DMS53 treated with DMSO at 0.1 percent for 48 hours (cell line): ENCODE results near the gene ELMOD1.

Source experiments
- DNase-seq: peaks from one replicate; lab custom pipeline; 2025; ENCODE audit not compliant: unreplicated experiment; lab: John Stamatoyannopoulos, UW

Gene ELMOD1

DNA sequence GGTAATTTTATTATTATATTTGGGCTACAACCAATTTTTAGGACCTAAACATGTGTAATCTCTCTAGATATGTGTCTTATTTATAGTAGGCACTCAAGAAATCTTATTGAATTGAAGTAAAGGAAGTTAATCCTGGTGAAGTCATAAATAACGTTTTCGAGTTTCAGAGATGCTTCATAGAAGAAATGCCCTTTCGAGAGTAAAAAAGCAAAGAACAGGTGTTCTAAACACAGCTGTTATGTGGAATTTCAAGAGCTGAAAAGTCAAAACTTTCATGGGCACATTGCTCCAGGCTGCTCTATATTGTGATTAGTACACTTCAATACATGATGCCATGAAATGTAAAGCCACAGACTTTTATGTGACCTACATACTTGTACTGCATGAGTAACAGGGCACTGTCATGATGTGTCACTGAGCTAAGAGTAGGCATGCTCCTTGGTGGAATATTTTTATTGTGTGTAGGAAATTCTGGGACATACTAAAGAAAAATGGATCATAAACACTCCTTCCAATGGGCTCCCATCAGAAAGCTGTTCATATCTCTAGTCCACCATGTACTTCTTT is 7.2 kb upstream of the ELMOD1 start:
- no peak for DNase-seq

DNA sequence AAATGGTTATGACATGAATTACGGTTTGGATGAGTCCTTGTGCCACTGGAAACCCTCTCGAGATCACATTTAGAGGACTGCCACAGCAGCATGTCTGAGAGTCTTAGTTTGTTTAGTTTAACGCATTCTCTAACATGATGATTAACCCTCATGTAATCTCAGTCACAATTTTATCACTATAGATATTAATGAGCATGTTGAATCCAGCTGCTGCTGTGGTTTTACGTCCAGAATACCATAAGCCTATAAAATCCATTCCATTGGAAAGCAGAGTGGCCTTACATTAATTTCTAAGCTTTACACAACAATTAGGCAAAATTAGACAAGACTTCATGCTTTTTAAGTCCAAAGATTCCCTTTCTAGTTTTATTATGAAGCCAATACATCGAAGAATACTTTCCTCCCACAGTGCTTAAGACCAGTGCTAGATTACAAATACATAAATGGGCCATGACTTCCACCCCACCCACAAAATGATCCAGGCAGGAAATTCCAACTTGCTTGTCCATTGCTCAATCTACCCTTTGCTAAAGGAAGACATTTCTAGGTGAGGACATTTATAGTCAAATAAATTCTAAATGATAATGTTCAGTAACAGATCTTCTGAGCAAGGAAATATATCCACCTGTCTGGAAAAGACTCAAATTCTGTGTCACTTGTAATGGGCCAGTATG is 3.5 kb upstream of the ELMOD1 start:
- DNase-seq, result no peak

DNA sequence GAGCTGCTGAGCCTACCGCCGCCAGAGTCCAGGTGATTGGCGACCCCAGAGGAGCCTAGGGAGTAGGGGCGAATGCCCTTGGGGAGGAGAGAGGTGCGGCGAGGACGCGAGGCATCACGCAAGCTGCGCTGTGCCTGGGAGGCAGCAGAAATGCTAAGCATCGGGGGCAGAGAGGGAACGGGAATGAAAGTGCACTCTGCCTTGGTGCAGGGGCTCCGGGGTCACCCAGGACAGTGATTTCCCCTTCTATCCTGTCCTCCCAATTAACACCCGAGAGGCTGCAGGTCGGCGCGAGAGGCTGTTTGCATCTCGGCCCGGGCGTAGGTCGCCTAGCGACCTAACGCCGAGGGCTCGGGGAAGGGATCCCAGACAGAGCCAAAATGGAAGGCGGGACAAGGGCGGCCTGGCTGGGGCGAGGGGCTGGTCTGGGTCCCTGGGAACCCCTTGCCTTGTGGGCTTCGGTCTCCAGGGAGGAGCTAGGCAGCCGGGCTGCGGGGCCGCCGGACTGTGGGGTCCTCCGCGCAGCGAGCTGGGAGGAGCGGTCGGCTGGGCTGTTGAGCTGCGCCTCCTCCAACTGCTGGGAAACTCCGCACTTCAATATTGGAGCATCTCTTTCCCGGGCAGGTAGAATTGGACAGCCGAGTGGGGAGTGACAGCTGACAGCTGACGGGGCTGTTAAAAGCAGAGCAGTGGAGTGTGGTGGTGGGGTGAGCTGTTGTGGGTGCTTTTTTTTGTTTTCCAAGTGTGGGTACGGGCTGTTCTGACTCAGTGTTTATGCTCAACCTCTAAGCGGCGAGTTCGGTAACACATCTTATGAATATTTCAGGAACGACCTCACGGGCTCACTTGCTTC is 657 bp downstream of the ELMOD1 start:
- DNase-seq, result peak; percentile 22

DNA sequence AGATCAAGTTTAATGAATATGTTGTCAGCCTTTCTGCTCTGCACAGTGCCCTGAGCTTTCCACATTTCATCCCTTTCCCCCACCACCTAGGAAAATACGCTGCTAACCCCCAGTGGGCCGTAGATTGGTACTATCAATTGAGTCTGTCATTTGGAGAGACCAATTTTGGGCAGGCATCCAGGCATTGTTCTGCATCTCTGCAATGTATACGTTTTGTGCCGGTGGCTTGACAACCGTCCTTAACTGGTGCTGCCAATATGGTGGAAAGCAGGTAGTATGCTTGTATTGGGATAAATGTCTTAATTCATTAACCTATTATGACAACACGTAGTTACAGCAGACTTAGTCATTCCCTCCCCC is 1.3 kb downstream of the ELMOD1 start:
- DNase-seq, result no peak

DNA sequence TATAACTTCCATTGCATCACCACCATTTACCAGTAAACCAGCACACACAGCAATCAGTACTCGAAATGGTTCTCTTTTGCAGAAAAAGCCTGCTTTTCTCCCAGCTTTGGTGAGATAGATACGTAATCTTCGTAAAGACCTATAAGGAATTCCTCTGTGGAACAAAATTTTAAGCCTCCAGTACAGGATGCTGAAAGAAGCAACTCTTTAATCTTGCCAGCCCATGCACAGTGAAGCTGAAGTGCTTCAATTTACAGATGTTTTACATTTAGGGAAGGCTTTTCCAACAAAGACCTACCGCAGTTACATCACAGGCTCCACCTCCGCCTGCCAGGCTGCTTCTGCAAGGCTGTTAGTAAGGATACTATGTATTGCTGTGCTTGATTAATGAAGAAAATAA is 1.9 kb downstream of the ELMOD1 start:
- DNase-seq, result no peak

DNA sequence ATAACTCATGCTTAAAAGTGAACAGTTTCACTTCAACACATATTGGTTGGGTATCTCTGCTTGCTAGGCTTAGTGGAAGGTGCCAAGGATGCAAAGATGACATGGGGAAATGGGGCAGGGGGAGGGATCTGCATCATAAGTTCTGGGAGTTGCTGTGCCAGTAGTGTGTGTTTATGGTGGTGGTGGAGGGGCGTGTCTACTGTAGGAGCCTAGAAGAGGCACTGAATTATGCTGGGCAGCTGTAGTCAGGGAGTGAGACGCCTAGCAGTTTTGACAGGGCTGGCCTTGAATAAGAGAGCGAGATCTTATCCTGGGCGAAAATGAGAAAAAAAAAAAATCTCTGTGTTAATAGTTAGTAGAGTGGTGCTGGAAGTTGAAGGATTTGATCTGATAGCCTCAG is 3.0 kb downstream of the ELMOD1 start:
- no peak for DNase-seq

DNA sequence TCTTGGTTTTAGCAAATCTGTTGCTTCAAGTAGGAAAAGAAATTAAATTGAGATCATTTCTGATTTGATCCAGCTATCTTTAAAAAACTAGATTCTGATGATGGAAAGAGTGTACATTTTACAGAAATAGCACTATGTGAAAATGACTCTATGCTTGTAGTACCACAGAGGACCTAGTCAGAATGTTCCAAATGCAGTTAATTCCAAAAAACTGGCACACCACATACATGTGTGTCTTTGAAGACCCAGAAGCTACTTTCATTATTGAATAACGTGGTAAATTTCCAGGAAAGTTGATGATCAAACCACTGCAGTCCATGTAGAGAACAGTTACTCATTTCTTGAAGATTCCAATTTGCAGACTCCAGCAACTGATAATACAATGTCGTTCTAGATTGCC is 3.8 kb downstream of the ELMOD1 start:
- DNase-seq, result no peak

DNA sequence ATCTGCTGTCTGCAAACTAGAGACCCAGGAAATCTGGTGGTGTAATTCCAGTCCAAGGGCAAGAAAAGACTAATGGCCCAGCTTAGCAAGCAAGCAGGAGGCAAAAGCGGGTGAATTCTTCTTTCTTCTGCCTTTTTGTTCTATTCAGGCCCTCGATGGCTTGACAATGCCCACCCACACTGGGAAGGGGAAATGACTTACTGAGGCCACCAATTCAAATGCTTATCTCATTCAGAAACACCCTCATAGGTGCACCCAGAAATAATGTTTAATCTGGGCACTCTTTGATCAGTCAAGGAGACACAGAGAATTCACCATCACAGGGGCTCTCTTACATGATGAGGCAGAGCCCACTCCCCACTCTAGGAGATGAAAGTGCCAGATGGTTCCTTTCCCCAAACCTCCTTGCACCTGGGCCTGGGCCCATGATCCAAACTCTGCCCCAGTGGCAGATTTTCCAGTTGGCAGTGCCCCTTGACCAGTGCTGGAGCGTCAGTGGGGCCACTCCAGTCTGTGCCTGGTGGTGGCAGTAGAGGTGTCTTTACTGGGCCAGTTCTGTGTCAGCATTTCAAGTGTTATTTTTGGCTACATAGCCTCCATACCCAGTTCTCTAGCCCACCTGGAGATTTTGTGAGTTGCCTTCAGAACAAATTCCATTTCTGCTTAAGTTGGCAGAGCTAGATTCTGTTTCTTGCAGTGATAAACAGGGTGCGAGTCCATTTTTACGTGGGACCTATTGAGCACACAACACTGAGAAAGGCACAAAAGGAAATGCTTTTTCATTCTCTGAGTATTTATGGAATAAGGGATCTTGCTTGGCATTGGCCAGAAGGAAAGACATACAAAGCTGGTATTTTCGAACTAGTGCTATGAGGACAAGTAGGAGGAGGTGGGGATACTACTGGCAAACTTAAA is 7.5 kb downstream of the ELMOD1 start:
- no peak for DNase-seq

DNA sequence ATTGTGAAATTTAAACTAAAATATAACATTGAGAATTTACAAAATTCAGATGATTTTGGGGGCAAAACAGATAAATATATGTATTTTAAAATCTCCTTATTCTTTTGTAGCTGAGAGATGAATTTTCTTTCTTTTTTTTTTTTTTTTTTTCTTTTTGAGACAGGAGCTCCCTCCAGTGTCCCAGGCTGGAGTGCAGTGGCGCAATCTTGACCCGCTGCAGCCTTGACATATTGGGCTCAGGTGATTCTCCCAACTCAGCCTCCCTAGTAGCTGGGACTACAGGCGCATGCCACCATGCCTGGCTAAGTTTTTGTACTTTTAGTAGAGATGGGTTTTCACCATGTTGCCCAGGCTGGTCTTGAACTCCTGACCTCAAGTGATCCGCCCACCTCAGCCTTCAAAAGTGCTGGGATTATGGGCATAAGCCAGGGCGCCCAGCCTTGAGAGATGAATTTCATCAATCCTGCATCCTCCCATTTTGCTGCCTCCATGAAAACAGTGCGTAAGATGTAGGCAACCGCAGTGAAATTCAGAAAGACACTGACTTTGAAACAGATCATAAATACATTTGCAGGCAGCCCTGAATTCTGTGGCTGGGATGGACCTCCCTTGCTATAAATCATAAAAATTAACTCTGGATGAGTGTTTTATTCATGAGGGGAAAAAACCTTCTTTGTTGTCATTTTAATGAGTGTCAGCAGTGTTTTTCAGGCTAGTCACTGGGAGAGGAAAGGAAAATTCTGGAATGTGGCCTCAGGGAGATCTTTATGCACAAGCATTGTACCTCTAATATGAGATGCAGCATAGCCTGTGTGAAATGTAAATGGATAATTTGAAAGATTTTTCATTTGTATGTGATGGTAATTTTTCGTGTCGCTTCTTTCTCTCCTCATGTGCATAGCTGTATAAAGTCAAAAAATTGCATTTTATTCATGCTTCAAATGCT is 14.4 kb downstream of the ELMOD1 start:
- DNase-seq, result no peak

DNA sequence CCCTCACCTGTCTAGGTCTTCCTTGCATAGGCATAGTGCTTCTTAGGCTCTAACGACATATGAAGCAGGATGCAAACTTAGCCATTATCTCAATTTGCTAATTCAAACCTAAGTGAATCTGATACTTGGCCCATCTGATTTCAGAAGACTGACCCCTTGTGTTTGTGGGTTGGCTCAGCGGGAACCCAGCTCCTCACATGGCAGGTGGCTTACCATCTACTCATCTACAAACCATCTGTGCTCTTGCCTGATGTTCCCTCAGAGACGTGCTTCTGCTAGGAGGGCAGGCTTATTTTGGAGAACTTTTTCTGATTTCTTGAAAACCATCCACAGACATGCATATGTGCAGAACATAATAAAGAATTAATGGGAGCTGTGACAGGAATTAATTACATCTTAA is 15.2 kb downstream of the ELMOD1 start:
- DNase-seq, result no peak

DNA sequence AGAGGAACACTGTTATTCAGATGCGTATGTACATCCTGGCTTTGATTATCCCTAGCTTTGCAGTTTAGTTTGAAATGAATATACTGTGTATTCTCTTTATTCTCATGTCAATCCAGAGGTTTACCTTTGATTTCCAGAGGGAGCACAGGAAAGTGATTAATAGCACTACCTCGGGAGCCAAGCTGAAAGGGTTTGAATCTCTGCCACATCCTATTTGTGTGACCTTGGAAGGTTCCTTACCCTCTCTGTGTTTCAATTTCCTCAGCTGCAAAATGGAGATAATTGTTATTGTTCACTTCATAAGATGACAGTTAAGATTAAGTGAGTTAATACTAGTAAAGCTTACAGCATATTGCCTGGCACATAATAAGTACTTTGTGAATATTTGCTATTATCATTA is 17.9 kb downstream of the ELMOD1 start:
- no peak for DNase-seq

DNA sequence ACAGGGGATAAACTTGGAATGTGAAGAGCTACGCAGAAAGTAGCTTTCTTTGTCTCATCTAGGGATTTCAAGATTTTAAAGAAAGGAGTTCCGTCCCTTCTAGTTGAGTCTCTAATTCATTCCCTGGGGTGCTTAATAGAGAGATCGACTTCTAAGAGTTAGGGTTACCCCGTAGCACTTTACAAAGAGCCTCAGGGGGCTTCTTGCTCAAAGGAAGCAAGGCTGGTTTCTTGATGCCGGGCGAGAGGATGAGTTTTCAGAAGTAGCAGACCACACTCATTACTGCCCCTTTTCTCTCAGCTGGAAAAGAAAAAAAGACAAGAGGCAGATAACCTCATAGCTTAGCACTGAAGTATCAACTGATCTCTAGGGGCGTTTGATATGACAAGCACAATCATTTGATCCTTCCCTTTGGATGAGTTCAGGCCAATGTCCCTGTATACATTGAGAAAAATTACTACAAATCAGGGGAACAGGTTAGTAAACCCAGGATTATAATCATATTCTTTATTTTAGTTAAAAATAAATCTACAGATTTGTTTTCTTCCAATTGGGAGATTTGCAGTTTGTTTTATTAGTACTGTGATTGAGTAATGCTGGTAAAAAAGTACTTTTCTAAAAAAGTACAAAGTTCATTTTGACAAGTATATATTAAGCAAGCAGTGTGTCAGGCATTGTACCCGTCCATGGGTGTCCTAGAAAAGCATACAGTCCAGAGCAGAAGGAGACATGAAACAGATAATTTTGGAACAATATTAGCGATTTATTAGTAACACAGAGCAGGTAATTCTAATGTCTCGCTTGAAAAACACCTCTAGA is 18.7 kb downstream of the ELMOD1 start:
- DNase-seq, result no peak

DNA sequence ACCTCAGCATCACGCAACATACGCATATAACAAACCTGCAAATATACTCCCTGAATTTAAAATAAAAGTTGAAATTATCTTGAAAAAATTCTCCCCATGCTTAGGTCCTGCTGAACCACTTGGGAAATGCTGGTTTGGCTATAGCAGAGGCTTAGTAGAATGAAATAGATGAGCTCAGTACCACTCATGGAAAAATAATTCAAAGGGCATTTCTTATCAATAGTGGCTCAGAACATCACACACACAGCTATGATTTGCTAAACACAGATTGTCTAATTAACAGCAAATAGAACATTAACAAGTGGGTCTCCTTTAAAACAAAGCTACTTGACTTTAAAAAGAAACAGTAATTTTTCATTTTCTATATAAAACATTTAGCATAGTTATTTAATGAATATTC is 21.5 kb downstream of the ELMOD1 start:
- no peak for DNase-seq

DNA sequence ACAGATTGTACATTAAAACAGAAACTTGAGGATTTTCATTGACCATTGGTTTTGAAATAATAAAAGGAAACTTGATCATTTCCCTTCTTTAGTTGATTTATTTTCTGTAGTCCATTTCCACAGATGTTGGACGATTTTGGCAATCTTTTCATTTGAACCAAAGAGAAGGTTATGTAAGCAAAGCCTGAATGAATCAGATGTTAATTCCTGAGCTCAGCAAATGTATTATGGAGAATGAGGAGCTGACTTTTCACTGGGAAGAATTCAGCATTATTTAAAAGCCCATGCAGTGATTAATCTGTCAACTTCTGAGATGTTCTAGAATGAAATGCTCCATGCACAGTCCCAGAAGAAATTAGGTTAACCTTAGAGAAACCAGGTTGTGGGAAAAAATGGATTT is 29.0 kb downstream of the ELMOD1 start:
- no peak for DNase-seq

DNA sequence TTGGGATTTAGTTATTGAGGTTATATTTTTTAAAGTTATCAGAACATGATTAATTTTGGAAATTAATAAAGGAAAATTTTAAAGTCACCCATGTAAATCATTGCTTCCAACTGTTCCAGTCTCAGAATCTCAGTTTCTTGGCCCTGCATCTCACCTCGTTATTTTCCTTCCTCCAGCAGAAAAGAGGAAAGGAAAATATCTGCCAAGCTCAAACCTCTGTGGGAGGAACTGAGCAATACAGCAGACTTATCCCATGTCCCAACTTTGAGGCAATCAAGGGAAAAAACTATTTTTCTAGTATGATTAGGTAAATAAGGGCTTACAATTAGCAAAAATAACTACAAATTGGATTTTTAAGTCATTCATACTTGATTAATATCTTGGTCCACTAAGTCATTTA is 30.1 kb downstream of the ELMOD1 start:
- DNase-seq, result no peak

DNA sequence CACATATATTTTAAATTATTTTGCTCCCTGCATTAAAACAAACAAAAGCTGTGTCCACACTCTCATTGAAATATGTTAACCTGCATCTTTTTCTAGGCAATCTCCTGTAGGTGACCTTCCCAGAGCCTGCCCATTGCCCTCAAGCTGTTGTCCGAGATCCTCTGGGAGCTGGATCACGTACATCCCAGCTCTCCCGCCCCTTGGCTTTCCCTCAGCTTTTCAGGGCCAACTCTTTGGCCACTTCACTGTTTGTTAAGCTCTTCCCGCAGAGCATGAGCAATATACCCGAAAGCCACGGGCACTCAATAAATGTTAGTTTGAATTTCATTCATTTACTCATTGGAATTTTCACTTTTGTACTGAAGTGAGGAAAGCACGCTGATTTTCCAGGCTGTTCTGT is 32.2 kb downstream of the ELMOD1 start:
- DNase-seq, result no peak

DNA sequence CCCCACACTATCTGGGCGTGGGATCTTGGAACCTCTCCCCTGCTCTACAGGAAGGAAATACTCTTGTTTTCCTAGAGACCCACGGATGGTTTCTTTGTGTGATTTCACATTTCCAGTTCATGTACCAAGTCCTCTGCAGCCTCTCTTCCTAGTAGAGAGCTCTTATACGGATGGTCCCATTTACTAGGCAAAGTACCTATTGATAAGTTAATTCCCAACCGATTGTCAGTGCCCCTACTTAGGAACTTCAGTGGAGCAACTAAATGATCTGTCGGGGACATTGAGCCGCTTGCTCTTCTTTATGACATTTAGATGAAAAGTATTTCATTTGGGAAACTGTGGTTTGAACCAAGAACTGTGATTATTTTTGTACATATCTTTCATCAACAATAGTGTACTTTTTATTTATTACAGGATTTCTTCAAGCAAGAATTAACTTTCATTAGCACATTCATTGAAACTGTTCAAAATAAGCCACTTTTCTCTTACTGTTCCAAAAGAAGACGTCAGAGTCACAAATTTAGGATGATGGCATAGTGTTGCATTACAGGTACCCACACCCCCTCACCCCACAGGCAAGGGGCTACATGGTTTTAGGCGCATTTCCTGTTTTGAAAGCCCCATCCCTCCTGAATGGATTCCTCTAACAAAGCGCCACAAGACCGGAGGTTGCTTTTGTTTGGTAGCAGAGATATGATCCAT is 34.2 kb downstream of the ELMOD1 start:
- no peak for DNase-seq

DNA sequence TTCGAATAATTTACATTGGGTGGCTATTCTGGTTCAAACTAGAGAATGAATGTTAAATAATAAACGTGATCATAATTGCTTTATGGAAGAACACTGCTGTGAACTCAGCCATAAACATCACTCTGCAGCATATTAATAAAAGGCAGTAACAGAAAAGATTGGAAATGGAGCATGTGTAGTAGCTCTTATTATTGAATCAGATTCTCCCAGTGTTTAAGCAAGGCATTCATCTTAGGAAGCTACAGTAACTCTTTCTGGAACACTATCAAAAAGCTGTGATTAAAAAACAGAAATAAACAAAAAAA is 34.7 kb downstream of the ELMOD1 start:
- DNase-seq, result no peak

DNA sequence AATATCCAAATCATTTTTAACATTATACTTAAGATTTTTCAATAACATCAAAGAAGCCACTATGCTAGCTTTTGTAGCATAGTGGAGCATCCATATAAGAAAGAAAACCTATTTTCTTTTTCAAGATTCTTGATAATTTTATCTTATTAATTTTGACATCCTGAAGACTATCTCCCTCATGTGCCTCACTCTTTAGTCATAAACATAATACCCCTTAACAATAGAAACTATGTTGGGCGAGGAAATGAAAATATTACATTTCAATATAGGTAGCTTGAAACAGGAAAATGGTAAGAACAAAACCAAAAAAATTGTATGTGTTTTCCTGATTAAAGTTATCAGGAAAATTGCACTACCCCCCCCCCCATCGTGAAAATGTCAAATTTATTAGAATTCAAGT is 40.1 kb downstream of the ELMOD1 start:
- DNase-seq, result no peak
